GM06990 (cell line): ENCODE results near the gene GAGE13.
"Not testable (repeated sequence)": the region's sequence is repeated elsewhere in the genome, so short reads cannot be mapped to it uniquely, and the experiment has no call there.

Experiments
- DNase-seq: peaks from one replicate; pipeline ENCODE4 v3.0.0-alpha.2; 2011; ENCODE audit not compliant: insufficient read length; ENCODE audit errors: extremely low read depth
- H3K27me3 ChIP-seq: replicated peaks from 2 replicates; pipeline ENCODE4 v1.6.0; 2011; ENCODE audit warnings: low read length; ENCODE audit not compliant: control insufficient read depth, insufficient read depth
- H3K36me3 ChIP-seq: 2 replicates; pipeline ENCODE4 v1.5.1; 2011; ENCODE audit warnings: low read length; ENCODE audit not compliant: control insufficient read depth, insufficient read depth
- H3K4me3 ChIP-seq: replicated peaks from 2 replicates; pipeline ENCODE4 v1.5.1; 2011; ENCODE audit warnings: low read depth, mild to moderate bottlenecking, control low read depth, low read length
- CTCF ChIP-seq: IDR thresholded peaks from 2 replicates; pipeline ENCODE4 v1.5.1; 2011; ENCODE audit warnings: low read length, control low read depth, mild to moderate bottlenecking, inconsistent platforms; ENCODE audit not compliant: insufficient read depth, poor library complexity, severe bottlenecking

GAGE13 gene

GRCh38 chrX:49308604-49309269, 22.6 kb upstream of the GAGE13 start:
- no peak for TF ChIP-seq CTCF
- no peak overlapping the region for H3K4me3 ChIP-seq
- no peaks in the 10 kb centered on the region for H3K27me3 ChIP-seq
- no peak for DNase-seq
- H3K36me3 ChIP-seq: no peaks in the 10 kb centered on the region

- Histone ChIP-seq H3K27me3 (no peaks in the 10 kb centered on the region), H3K4me3 (no peak overlapping the region), H3K36me3 (no peaks in the 10 kb centered on the region)
- no peak for TF ChIP-seq CTCF
- no peak for DNase-seq
Observed at GRCh38 chrX:49309401-49309981, 21.9 kb upstream of the GAGE13 start.

GRCh38 chrX:49310371-49310770, 21.0 kb upstream of the GAGE13 start:
- no peak for DNase-seq
- TF ChIP-seq CTCF: no peak
- no peak overlapping the region for H3K4me3 ChIP-seq
- H3K27me3 ChIP-seq: no peaks in the 10 kb centered on the region
- no peaks in the 10 kb centered on the region for H3K36me3 ChIP-seq

GRCh38 chrX:49312176-49312575, 19.2 kb upstream of the GAGE13 start:
- no peak for TF ChIP-seq CTCF
- no peak for DNase-seq
- no peaks in the 10 kb centered on the region for H3K27me3 ChIP-seq
- no peaks in the 10 kb centered on the region for H3K36me3 ChIP-seq
- no peak overlapping the region for H3K4me3 ChIP-seq

- no peaks in the 10 kb centered on the region for H3K27me3 ChIP-seq
- no peak overlapping the region for H3K4me3 ChIP-seq
- no peaks in the 10 kb centered on the region for H3K36me3 ChIP-seq
- DNase-seq: no peak
- TF ChIP-seq CTCF: no peak
Observed at GRCh38 chrX:49316085-49316484, 15.3 kb upstream of the GAGE13 start.

- not testable (repeated sequence) for H3K27me3 ChIP-seq, H3K4me3 ChIP-seq, H3K36me3 ChIP-seq, DNase-seq
Observed at GRCh38 chrX:49321737-49322136, 9.6 kb upstream of the GAGE13 start, which contains the start of gene GAGE12J. Gene GAGE12J (plus strand): TSS chrX:49322037. CDS start chrX:49323194, 1,157 bp downstream.

GRCh38 chrX:49322266-49322665, 9.1 kb upstream of the GAGE13 start:
- not testable (repeated sequence) for H3K27me3 ChIP-seq, DNase-seq, H3K36me3 ChIP-seq, H3K4me3 ChIP-seq

GRCh38 chrX:49323735-49324134, 7.6 kb upstream of the GAGE13 start:
- not testable (repeated sequence) for H3K36me3 ChIP-seq, DNase-seq, H3K27me3 ChIP-seq, H3K4me3 ChIP-seq

- H3K27me3 ChIP-seq, H3K36me3 ChIP-seq, DNase-seq, H3K4me3 ChIP-seq: not testable (repeated sequence)
Observed at GRCh38 chrX:49330421-49330820, 961 bp upstream of the GAGE13 start.

GRCh38 chrX:49331841-49332240, 459 bp downstream of the GAGE13 start:
- H3K4me3 ChIP-seq, H3K36me3 ChIP-seq, H3K27me3 ChIP-seq: not testable (repeated sequence)

More at GRCh38 chrX:49331841-49332240, 459 bp downstream of the GAGE13 start:
- not testable (repeated sequence) for DNase-seq
